Endothelial cell (in vitro differentiated cells): ENCODE data around the gene UPF1. TPM values are rescaled to one million over a fixed set of nuclear protein-coding genes. Genes with fewer than 3 reads are reported as not detected.
"Not testable (repeated sequence)": the region's sequence is repeated elsewhere in the genome, so short reads cannot be mapped to it uniquely, and the experiment has no call there.

Experiments
- DNase-seq: peaks from one replicate; pipeline ENCODE4 v3.0.0; 2021; ENCODE audit warnings: low spot score
- H3K27ac Mint-ChIP-seq: one replicate; pipeline ENCODE4 v1.8.0; 2021; ENCODE audit warnings: mixed read lengths, inconsistent platforms; ENCODE audit not compliant: unreplicated experiment
- H3K27me3 Mint-ChIP-seq: one replicate; pipeline ENCODE4 v1.8.0; 2021; ENCODE audit warnings: mild to moderate bottlenecking, moderate library complexity, mixed read lengths, inconsistent platforms; ENCODE audit not compliant: unreplicated experiment
- H3K36me3 Mint-ChIP-seq: one replicate; pipeline ENCODE4 v1.8.0; 2021; ENCODE audit warnings: mild to moderate bottlenecking, low read depth, mixed read lengths, inconsistent platforms; ENCODE audit not compliant: unreplicated experiment
- H3K4me1 Mint-ChIP-seq: one replicate; pipeline ENCODE4 v1.8.0; 2021; ENCODE audit warnings: mild to moderate bottlenecking, mixed read lengths, inconsistent platforms; ENCODE audit not compliant: unreplicated experiment
- H3K4me3 Mint-ChIP-seq: one replicate; pipeline ENCODE4 v1.8.0; 2021; ENCODE audit warnings: mild to moderate bottlenecking, mixed read lengths, inconsistent platforms; ENCODE audit not compliant: unreplicated experiment
- H3K9me3 Mint-ChIP-seq: one replicate; pipeline ENCODE4 v1.8.0; 2021; ENCODE audit warnings: mixed read lengths, inconsistent platforms; ENCODE audit not compliant: unreplicated experiment
- total RNA-seq: library from RNA; stranded (reverse); fragmentation: NEBNext Ultra II Directional; extraction: Animal tissue kit (Norgen Biotek cat#: 25700); gene quantifications from one replicate; pipeline ENCODE4 v1.2.1, GENCODE V29; 2021; ENCODE audit not compliant: unreplicated experiment
- TF ChIP-seq, protein P1 (sequence below): fragments of 200-600 bp; sonication (generic); IDR thresholded peaks from one replicate; pipeline ENCODE4 v1.5.0; 2021; ENCODE audit warnings: antibody characterized with exemption; ENCODE audit not compliant: unreplicated experiment

The UPF1 gene
- total RNA-seq, 1 donor from 2014 or later: 69.8 TPM

DNA sequence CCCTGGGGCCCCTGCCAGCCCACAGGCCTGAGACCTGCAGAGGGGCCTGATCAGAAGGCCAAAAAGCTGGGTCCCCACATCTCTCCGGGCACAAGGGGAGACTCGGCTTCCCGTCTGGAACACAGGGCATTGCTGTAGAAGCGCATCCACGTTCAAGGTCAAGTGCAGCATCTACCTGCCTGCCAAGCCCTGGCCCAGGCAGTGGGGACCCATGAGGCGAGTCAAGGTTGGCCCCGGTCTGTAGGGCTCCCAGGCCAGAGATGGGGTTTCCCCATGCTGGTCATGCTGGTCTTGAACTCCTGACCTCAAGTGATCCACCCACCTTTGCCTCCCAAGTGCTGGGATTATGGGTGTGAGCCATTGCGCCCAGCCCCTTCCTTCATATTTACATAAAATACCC is 27.1 kb upstream of the UPF1 start:
- no peaks in the 10 kb centered on the region for H3K9me3 Mint-ChIP-seq
- H3K36me3 Mint-ChIP-seq: no peaks in the 10 kb centered on the region
- H3K4me1 Mint-ChIP-seq: no peaks in the 10 kb centered on the region
- H3K4me3 Mint-ChIP-seq: no peak overlapping the region
- H3K27ac Mint-ChIP-seq: no peak overlapping the region
- no peak for DNase-seq
- TF ChIP-seq, protein P1, sequence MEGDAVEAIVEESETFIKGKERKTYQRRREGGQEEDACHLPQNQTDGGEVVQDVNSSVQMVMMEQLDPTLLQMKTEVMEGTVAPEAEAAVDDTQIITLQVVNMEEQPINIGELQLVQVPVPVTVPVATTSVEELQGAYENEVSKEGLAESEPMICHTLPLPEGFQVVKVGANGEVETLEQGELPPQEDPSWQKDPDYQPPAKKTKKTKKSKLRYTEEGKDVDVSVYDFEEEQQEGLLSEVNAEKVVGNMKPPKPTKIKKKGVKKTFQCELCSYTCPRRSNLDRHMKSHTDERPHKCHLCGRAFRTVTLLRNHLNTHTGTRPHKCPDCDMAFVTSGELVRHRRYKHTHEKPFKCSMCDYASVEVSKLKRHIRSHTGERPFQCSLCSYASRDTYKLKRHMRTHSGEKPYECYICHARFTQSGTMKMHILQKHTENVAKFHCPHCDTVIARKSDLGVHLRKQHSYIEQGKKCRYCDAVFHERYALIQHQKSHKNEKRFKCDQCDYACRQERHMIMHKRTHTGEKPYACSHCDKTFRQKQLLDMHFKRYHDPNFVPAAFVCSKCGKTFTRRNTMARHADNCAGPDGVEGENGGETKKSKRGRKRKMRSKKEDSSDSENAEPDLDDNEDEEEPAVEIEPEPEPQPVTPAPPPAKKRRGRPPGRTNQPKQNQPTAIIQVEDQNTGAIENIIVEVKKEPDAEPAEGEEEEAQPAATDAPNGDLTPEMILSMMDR: no peak
- peaks cover 8% of the 10 kb centered on the region for H3K27me3 Mint-ChIP-seq

DNA sequence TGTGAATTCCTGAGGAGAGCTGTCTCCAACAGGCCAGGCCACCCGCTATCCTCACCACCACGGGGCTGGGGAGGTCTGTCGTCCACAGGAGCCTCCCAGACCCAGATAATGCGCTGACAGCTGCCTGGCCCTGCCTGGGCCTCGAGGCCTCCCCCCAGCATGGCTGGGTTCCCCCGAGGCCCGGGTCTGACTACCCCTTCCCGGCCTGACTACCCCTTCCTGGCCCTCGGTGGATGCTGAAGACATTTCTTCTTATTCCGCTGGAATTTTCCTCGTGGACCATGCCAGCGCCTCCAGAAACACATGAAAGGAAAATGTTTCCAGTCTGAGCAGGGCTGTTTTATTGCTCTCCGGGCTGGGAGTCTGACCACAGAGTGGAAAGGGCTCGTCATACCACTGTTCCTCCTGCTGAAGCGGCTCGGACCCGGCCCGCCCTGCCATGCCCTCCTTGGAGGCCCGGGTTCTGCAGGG is 23.9 kb upstream of the UPF1 start:
- DNase-seq: no peak
- no peak overlapping the region for H3K4me3 Mint-ChIP-seq
- H3K27me3 Mint-ChIP-seq: peaks cover 10% of the 10 kb centered on the region
- H3K4me1 Mint-ChIP-seq: no peaks in the 10 kb centered on the region
- H3K9me3 Mint-ChIP-seq: no peaks in the 10 kb centered on the region
- H3K27ac Mint-ChIP-seq: no peak overlapping the region
- no peaks in the 10 kb centered on the region for H3K36me3 Mint-ChIP-seq
- TF ChIP-seq, protein P1: no peak

DNA sequence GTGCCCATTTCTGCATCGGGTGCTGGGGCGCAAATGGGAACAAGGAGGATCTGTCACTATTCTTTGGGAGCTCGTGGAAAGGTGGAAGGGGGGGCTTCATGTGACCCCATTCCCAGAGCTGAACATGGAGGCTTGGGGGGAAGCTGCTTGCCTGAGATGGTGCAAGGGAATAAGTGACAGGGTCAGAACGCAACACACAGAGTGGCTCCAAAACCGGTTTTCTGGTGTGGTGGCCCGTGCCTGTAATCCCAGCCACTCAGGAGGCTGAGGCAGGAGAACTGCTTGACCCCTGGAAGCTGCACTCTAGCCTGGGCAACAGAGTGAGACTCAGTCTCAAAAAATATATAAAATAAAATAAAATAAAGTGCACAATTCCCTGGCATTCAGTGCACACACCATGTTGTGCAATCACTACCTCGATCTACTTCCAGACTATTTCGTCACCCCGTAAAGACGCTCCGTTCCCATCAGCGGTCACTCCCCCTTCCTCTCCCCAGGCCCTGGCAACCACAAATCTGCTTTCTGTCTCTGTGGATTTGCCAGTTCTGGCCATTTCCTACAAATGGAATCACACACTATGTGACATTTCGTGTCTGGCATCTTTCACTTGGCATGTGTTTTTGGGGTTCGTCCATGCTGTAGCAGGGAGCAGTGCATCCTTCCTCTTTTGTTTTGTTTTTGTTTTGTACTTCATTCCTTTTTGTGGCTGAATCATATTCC is 22.4 kb upstream of the UPF1 start:
- Mint-ChIP-seq H3K27me3 (peaks cover 8% of the 10 kb centered on the region), H3K27ac (no peak overlapping the region), H3K9me3 (no peaks in the 10 kb centered on the region), H3K36me3 (no peaks in the 10 kb centered on the region), H3K4me3 (no peak overlapping the region), H3K4me1 (no peaks in the 10 kb centered on the region)
- no peak for DNase-seq
- TF ChIP-seq, protein P1: no peak

DNA sequence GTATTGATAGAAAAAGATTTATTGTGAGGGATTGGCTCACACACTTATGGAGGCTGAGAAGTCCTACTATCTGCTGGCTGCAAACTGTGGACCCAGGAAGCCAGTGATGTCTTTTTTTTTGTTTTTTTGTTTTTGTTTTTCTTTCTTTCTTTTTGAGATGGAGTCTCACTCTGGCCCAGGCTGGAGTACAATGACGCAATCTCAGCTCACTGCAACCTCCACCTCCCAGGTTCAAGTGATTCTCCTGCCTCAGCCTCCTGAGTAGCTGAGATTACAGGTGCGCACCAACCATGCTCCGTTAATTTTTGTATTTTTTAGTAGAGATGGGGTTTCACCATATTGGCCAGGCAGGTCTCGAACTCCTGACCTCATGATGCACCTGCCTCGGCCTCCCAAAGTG is 20.1 kb upstream of the UPF1 start:
- not testable (repeated sequence) for H3K27ac Mint-ChIP-seq, H3K36me3 Mint-ChIP-seq, H3K4me3 Mint-ChIP-seq, H3K4me1 Mint-ChIP-seq, H3K9me3 Mint-ChIP-seq, DNase-seq
- H3K27me3 Mint-ChIP-seq: peaks cover 11% of the 10 kb centered on the region

DNA sequence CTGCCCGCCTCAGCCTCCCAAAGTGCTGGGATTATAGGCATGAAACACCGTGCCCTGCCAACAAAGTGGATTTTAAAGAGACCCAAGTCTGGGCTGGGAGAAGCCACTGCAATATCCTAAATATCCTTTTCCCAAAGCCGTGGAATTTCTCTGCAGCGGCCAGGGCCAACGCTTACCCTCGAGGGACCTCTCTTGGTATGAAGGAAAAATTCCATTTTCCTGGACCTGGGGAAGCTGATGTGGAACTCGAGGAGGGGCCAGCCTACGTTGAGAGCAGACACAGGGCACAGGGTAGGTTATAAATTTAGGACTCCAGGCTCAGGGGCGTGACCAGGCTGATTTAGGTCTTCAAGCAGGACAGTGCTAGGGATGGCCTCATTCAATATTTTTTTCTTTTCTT is 17.7 kb upstream of the UPF1 start:
- Mint-ChIP-seq H3K27ac (no peak overlapping the region), H3K27me3 (peaks cover 8% of the 10 kb centered on the region)
- no peak for DNase-seq

More for the DNA sequence above, 17.7 kb upstream of the UPF1 start:
- Mint-ChIP-seq H3K36me3 (no peaks in the 10 kb centered on the region), H3K4me1 (no peaks in the 10 kb centered on the region), H3K4me3 (no peak overlapping the region), H3K9me3 (no peaks in the 10 kb centered on the region)
- TF ChIP-seq, protein P1: no peak
